ENCODE measurements around the gene CCDC183. TPM values are rescaled to one million over a fixed set of nuclear protein-coding genes. Genes with fewer than 3 reads are reported as not detected.
"Not testable (repeated sequence)": the region's sequence is repeated elsewhere in the genome, so short reads cannot be mapped to it uniquely, and the experiment has no call there.

Gene CCDC183
- total and polyA plus RNA-seq, 4 donors = 0.20 to 1.8 (median 1.0) TPM

DNA sequence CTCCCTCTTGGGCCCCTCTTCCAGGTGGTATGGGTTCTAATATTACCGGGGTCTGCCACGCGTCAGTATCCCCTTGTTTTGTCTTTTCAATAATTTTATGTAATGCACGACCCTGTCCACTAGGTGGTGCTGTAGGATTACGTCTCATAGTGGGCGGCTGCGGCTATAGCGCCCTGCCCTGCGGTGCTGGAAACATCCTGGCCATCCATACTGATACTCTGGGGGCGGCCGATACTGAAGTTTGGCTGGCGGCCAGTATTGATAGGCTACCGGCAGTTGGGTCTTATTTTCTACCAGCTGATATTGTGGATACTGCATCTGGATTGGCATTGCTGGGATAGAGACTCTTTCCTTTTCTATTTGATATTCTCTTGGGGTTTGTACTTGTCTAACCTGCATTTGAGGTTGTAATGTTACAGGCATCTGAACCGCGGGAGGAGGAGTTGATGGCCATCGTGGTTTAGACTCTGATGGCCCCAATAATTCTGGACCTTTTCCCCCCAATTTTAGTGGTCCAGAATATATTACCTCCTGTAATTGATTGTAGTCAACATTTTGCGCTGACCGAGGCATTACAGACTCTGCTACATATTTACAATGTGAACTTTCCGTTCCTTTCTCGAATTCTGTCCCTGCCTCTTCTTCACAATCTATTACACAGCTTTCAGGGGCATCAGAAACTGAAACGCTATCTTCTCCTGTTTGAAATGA is 8.3 kb upstream of the CCDC183 start (continued):
- TF ChIP-seq RAD21 (IDR thresholded peaks at IDR 0.05) = peak; percentile 93 to 95
- no peak for TF ChIP-seq FOXA2 (IDR thresholded peaks at IDR 0.05)
- no peak for TF ChIP-seq HNF4A (conservative IDR thresholded peaks at IDR 0.05)
- TF ChIP-seq JUND (IDR thresholded peaks at IDR 0.05) = no peak
- TF ChIP-seq, protein P1, sequence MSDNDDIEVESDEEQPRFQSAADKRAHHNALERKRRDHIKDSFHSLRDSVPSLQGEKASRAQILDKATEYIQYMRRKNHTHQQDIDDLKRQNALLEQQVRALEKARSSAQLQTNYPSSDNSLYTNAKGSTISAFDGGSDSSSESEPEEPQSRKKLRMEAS (IDR thresholded peaks at IDR 0.05) = no peak
- TF ChIP-seq SP1 (IDR thresholded peaks at IDR 0.05) = no peak
- TF ChIP-seq, protein P2, sequence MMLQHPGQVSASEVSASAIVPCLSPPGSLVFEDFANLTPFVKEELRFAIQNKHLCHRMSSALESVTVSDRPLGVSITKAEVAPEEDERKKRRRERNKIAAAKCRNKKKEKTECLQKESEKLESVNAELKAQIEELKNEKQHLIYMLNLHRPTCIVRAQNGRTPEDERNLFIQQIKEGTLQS (IDR thresholded peaks at IDR 0.05) = no peak

- not testable (repeated sequence) for DNase-seq (ENCODE audit: low spot score); H3K36me3 ChIP-seq (ENCODE audit: control insufficient read depth in 4 of 4, insufficient read depth in 3 of 4, low read depth in 1 of 4, low read length in 3 of 4); H3K4me3 ChIP-seq (ENCODE audit: low read depth in 1 of 3, low read length in 3 of 3); H3K9me3 ChIP-seq (ENCODE audit: control insufficient read depth in 4 of 4, low read length in 3 of 4); H3K27ac ChIP-seq (ENCODE audit: low read depth in 1 of 2, low read length in 2 of 2); H3K27me3 ChIP-seq (ENCODE audit: control insufficient read depth in 4 of 4, insufficient read depth in 4 of 4, low read length in 3 of 4)
- H3K9ac ChIP-seq (ENCODE audit: low read depth in 1 of 2, low read length in 2 of 2) = peak overlapping the region in 1 of 2 donors; percentile 19
- 45% methylated on average over 27 of the region's 27 CpGs for WGBS
- peaks cover 6 to 59% (median 52%) of the 10 kb centered on the region in 4 donors for H3K4me1 ChIP-seq (ENCODE audit: control insufficient read depth in 4 of 4, insufficient read depth in 4 of 4, low read length in 3 of 4)
Measured at GRCh38 chr9:136788644-136789522, 7.3 kb upstream of the CCDC183 start.

- peaks cover 0 to 2% (median under 1%) of the 10 kb centered on the region in 4 donors for H3K36me3 ChIP-seq (ENCODE audit: control insufficient read depth in 4 of 4, insufficient read depth in 3 of 4, low read depth in 1 of 4, low read length in 3 of 4)
- H3K9ac ChIP-seq (ENCODE audit: low read depth in 1 of 2, low read length in 2 of 2) = no peak overlapping the region
- H3K4me3 ChIP-seq (ENCODE audit: low read depth in 1 of 3, low read length in 3 of 3) = no peak overlapping the region
- H3K9me3 ChIP-seq (ENCODE audit: control insufficient read depth in 4 of 4, low read length in 3 of 4) = no peaks in the 10 kb centered on the region
- TF ChIP-seq SP1 (IDR thresholded peaks at IDR 0.05) (no peak), ZBTB33 (IDR thresholded peaks at IDR 0.05) (no peak), EGR1 (IDR thresholded peaks at IDR 0.05; ENCODE audit: low read depth in 2 of 2) (no peak), JUND (IDR thresholded peaks at IDR 0.05) (no peak), REST (IDR thresholded peaks at IDR 0.05) (no peak), RXRA (IDR thresholded peaks at IDR 0.05) (no peak), HNF4A (conservative IDR thresholded peaks at IDR 0.05) (no peak), YY1 (IDR thresholded peaks at IDR 0.05) (no peak), TAF1 (conservative IDR thresholded peaks at IDR 0.05) (no peak), FOXA1 (IDR thresholded peaks at IDR 0.05) (no peak), RAD21 (IDR thresholded peaks at IDR 0.05) (no peak), FOXA2 (IDR thresholded peaks at IDR 0.05) (no peak), HNF4G (IDR thresholded peaks at IDR 0.05) (no peak), NR2F2 (IDR thresholded peaks at IDR 0.05) (no peak), GABPA (IDR thresholded peaks at IDR 0.05 in 1 of 2, conservative IDR thresholded peaks at IDR 0.05 in 1 of 2) (no peak)
- TF ChIP-seq, protein P2 (IDR thresholded peaks at IDR 0.05) = no peak
- TF ChIP-seq, protein P3, sequence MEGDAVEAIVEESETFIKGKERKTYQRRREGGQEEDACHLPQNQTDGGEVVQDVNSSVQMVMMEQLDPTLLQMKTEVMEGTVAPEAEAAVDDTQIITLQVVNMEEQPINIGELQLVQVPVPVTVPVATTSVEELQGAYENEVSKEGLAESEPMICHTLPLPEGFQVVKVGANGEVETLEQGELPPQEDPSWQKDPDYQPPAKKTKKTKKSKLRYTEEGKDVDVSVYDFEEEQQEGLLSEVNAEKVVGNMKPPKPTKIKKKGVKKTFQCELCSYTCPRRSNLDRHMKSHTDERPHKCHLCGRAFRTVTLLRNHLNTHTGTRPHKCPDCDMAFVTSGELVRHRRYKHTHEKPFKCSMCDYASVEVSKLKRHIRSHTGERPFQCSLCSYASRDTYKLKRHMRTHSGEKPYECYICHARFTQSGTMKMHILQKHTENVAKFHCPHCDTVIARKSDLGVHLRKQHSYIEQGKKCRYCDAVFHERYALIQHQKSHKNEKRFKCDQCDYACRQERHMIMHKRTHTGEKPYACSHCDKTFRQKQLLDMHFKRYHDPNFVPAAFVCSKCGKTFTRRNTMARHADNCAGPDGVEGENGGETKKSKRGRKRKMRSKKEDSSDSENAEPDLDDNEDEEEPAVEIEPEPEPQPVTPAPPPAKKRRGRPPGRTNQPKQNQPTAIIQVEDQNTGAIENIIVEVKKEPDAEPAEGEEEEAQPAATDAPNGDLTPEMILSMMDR (IDR thresholded peaks at IDR 0.05; ENCODE audit: low read depth, low read length, missing input control) = no peak
- TF ChIP-seq, protein P1 (IDR thresholded peaks at IDR 0.05) = no peak
- no peaks in the 10 kb centered on the region for H3K27me3 ChIP-seq (ENCODE audit: control insufficient read depth in 4 of 4, insufficient read depth in 4 of 4, low read length in 3 of 4)
- no peak for DNase-seq (ENCODE audit: low spot score)
- WGBS = 44% methylated on average over 3 of the region's 3 CpGs
- H3K4me1 ChIP-seq (ENCODE audit: control insufficient read depth in 4 of 4, insufficient read depth in 4 of 4, low read length in 3 of 4) = peaks cover 6 to 59% (median 52%) of the 10 kb centered on the region in 4 donors
- no peak overlapping the region for H3K27ac ChIP-seq (ENCODE audit: low read depth in 1 of 2, low read length in 2 of 2)
Measured at GRCh38 chr9:136789523-136789937, 6.6 kb upstream of the CCDC183 start.
